ENCODE measurements around the gene MAP2K2. TPM values are rescaled to one million over a fixed set of nuclear protein-coding genes. Genes with fewer than 3 reads are reported as not detected.

MAP2K2 gene
- total and polyA plus RNA-seq, 4 donors, result 63.6 to 181 (median 133) TPM

- no peak overlapping the region for H3K9ac ChIP-seq (ENCODE audit: insufficient read depth in 1 of 2, low read length in 2 of 2)
- TF ChIP-seq CTCF (IDR thresholded peaks at IDR 0.05; ENCODE audit: control extremely low read depth, extremely low read depth), result no peak
- DNase-seq, result no peak
- no peak overlapping the region for H3K27ac ChIP-seq (ENCODE audit: low read depth in 1 of 2, low read length in 1 of 2)
- no peak for ATAC-seq (ENCODE audit: insufficient read depth, low FRiP score)
- no peaks in the 10 kb centered on the region for H3K9me3 ChIP-seq (ENCODE audit: control insufficient read depth in 4 of 4, insufficient read depth in 3 of 4, low read length in 3 of 4)
- H3K27me3 ChIP-seq (ENCODE audit: control insufficient read depth in 3 of 3, insufficient read depth in 3 of 3, low read length in 2 of 3), result no peaks in the 10 kb centered on the region
- H3K36me3 ChIP-seq (ENCODE audit: control insufficient read depth in 4 of 4, insufficient read depth in 4 of 4, low read length in 4 of 4), result peaks cover 0 to 32% (median 11%) of the 10 kb centered on the region in 4 donors
- 92 to 96% methylated on average over 31 of the region's 31 CpGs for WGBS, 2 donors
- no peak overlapping the region for H3K4me3 ChIP-seq
- H3K4me1 ChIP-seq (ENCODE audit: control insufficient read depth in 5 of 5, insufficient read depth in 5 of 5, low read length in 5 of 5), result peaks cover 0 to 19% (median 5%) of the 10 kb centered on the region in 5 donors
These were observed 79.8 kb downstream of the MAP2K2 start for GRCh38 chr19:4043966-4044715.

DNA sequence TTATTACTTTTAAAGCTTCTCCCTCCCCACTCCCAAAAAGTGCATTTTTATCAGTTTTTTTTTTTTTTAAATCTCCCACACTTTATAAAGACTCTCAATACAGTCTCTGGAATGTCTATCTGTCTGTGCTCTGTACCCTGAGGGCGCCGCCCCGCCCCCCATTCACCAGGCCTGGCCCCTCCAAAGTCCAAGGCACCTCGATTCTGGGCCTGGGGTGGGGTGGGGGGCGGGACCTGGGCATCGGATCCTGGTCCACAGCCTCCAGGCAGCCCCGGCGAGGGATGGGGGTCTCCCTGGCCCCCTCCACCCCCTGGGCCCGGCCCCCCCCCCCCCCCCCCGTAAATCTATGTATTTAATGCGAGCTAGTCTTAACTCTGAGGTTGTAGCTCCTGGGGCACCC lies 80.5 kb downstream of the MAP2K2 start:
- no peak for TF ChIP-seq CTCF (IDR thresholded peaks at IDR 0.05; ENCODE audit: control extremely low read depth, extremely low read depth)
- Histone ChIP-seq H3K36me3 (ENCODE audit: control insufficient read depth in 4 of 4, insufficient read depth in 4 of 4, low read length in 4 of 4) (peaks cover 0 to 31% (median 11%) of the 10 kb centered on the region in 4 donors), H3K9me3 (ENCODE audit: control insufficient read depth in 4 of 4, insufficient read depth in 3 of 4, low read length in 3 of 4) (no peaks in the 10 kb centered on the region), H3K4me3 (no peak overlapping the region), H3K27me3 (ENCODE audit: control insufficient read depth in 3 of 3, insufficient read depth in 3 of 3, low read length in 2 of 3) (no peaks in the 10 kb centered on the region), H3K4me1 (ENCODE audit: control insufficient read depth in 5 of 5, insufficient read depth in 5 of 5, low read length in 5 of 5) (peaks cover 0 to 18% (median 5%) of the 10 kb centered on the region in 5 donors), H3K27ac (ENCODE audit: low read depth in 1 of 2, low read length in 1 of 2) (no peak overlapping the region), H3K9ac (ENCODE audit: insufficient read depth in 1 of 2, low read length in 2 of 2) (no peak overlapping the region)
- no peak for DNase-seq
- 77 to 79% methylated on average over 11 of the region's 11 CpGs for WGBS, 2 donors
- ATAC-seq (ENCODE audit: insufficient read depth, low FRiP score), result no peak

DNA sequence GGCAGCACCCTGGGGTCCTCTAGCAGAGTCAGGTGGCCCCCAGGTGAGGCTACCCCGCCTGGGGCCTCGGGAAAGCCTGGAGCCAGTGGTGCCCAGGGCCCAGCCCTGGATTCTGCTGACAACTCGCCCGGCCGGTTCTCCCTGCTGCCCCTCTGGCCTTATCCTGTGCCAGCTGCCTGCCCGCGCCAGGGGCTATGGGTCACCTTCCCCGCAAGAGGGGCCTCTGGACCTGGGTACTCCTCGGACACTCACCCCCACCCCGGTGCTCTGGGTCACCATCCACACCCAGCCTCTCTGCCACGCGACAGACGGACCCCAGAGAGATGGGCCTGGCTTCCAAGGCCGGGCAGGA lies 81.2 kb downstream of the MAP2K2 start:
- H3K9me3 ChIP-seq (ENCODE audit: control insufficient read depth in 4 of 4, insufficient read depth in 3 of 4, low read length in 3 of 4), result no peaks in the 10 kb centered on the region
- H3K27me3 ChIP-seq (ENCODE audit: control insufficient read depth in 3 of 3, insufficient read depth in 3 of 3, low read length in 2 of 3), result no peaks in the 10 kb centered on the region
- 67 to 84% methylated on average over 14 of the region's 14 CpGs for WGBS, 2 donors
- no peak for TF ChIP-seq CTCF (IDR thresholded peaks at IDR 0.05; ENCODE audit: control extremely low read depth, extremely low read depth)
- DNase-seq (peak in 2 of 3 donors; percentile 41 to 66), ATAC-seq (ENCODE audit: insufficient read depth, low FRiP score) (no peak)
- H3K36me3 ChIP-seq (ENCODE audit: control insufficient read depth in 4 of 4, insufficient read depth in 4 of 4, low read length in 4 of 4), result peaks cover 0 to 25% (median 10%) of the 10 kb centered on the region in 4 donors
- H3K4me1 ChIP-seq (ENCODE audit: control insufficient read depth in 5 of 5, insufficient read depth in 5 of 5, low read length in 5 of 5), result peaks cover 0 to 18% (median 5%) of the 10 kb centered on the region in 5 donors
- H3K9ac ChIP-seq (ENCODE audit: insufficient read depth in 1 of 2, low read length in 2 of 2), result no peak overlapping the region
- peak overlapping the region in 1 of 2 donors; percentile 37 for H3K27ac ChIP-seq (ENCODE audit: low read depth in 1 of 2, low read length in 1 of 2)
- H3K4me3 ChIP-seq, result no peak overlapping the region
